GM23338 (cell line): Measurements from ENCODE around the gene TAF12. TPM values are rescaled to one million over a fixed set of nuclear protein-coding genes. Genes with fewer than 3 reads are reported as not detected.

Experiments
- ATAC-seq: fragments of 200-7000 bp; cut with Tn5 transposase; 3 replicates; pipeline ENCODE4 v1.9.1; 2020
- DNase-seq: peaks from one replicate; pipeline ENCODE4 v3.0.0-alpha.2; 2015; ENCODE audit warnings: low spot score
- H2AFZ ChIP-seq: fragments of 200-600 bp; sonication (generic); 2 replicates; pipeline ENCODE4 v1.8.0; 2016; ENCODE audit warnings: antibody characterized with exemption, mild to moderate bottlenecking, moderate library complexity
- H3F3A ChIP-seq: fragments of 200-600 bp; sonication (generic); replicated peaks from 2 replicates; pipeline ENCODE4 v1.8.0; 2017; ENCODE audit warnings: antibody characterized with exemption, mixed run types, low read depth
- H3K27ac ChIP-seq: fragments of 200-600 bp; sonication (generic); 2 replicates; pipeline ENCODE4 v1.6.1; 2016; ENCODE audit warnings: low read depth
- H3K27me3 ChIP-seq: fragments of 200-600 bp; sonication (generic); 2 replicates; pipeline ENCODE4 v1.8.0; 2016; ENCODE audit warnings: mild to moderate bottlenecking, mixed run types, moderate library complexity; ENCODE audit not compliant: insufficient read depth
- H3K36me3 ChIP-seq: fragments of 200-600 bp; sonication (generic); 2 replicates; pipeline ENCODE4 v1.8.0; 2016; ENCODE audit warnings: mild to moderate bottlenecking; ENCODE audit not compliant: insufficient read depth
- H3K4me1 ChIP-seq: fragments of 200-600 bp; sonication (generic); 2 replicates; pipeline ENCODE4 v1.8.0; 2016; ENCODE audit warnings: mild to moderate bottlenecking, moderate library complexity; ENCODE audit not compliant: insufficient read depth
- H3K4me2 ChIP-seq: fragments of 200-600 bp; sonication (generic); 2 replicates; pipeline ENCODE4 v1.7.1; 2017; ENCODE audit warnings: mixed run types
- H3K4me3 ChIP-seq: fragments of 200-600 bp; sonication (generic); 2 replicates; pipeline ENCODE4 v1.6.1; 2016; ENCODE audit warnings: mixed run types
- H3K79me2 ChIP-seq: fragments of 200-600 bp; sonication (generic); replicated peaks from 2 replicates; pipeline ENCODE4 v1.8.0; 2017; ENCODE audit warnings: mild to moderate bottlenecking; ENCODE audit not compliant: insufficient read depth
- H3K9me2 ChIP-seq: fragments of 200-600 bp; sonication (generic); 2 replicates; pipeline ENCODE4 v1.8.0; 2017; ENCODE audit not compliant: insufficient read depth
- H4K20me1 ChIP-seq: fragments of 200-600 bp; sonication (generic); replicated peaks from 2 replicates; pipeline ENCODE4 v1.8.0; 2017; ENCODE audit warnings: mild to moderate bottlenecking; ENCODE audit not compliant: insufficient read depth
- H3K27ac Mint-ChIP-seq: 2 replicates; pipeline ENCODE4 v1.8.0; 2020; ENCODE audit warnings: inconsistent platforms, mild to moderate bottlenecking, moderate library complexity, mixed read lengths
- H3K27me3 Mint-ChIP-seq: 3 replicates; pipeline ENCODE4 v1.8.0; 2022; ENCODE audit warnings: low read depth, mild to moderate bottlenecking, moderate library complexity, mixed read lengths, inconsistent platforms; ENCODE audit not compliant: insufficient read depth, poor library complexity
- H3K36me3 Mint-ChIP-seq: 3 replicates; pipeline ENCODE4 v1.8.0; 2021; ENCODE audit warnings: low read depth, mild to moderate bottlenecking, inconsistent platforms, moderate library complexity, mixed read lengths
- H3K4me1 Mint-ChIP-seq: 3 replicates; pipeline ENCODE4 v1.8.0; 2020; ENCODE audit warnings: mild to moderate bottlenecking, inconsistent platforms, mixed read lengths
- H3K4me3 Mint-ChIP-seq: 3 replicates; pipeline ENCODE4 v1.8.0; 2021; ENCODE audit warnings: moderate library complexity, mild to moderate bottlenecking, inconsistent platforms, mixed read lengths
- H3K9me3 Mint-ChIP-seq: 3 replicates; pipeline ENCODE4 v1.8.0; 2020; ENCODE audit warnings: moderate library complexity, mild to moderate bottlenecking, inconsistent platforms, mixed read lengths
- CREB1 ChIP-seq: fragments of 250-450 bp; sonication (Bioruptor Pico); IDR thresholded peaks from 2 replicates; pipeline ENCODE4 v1.5.0; 2020; ENCODE audit warnings: low read depth, mild to moderate bottlenecking, moderate library complexity
- EZH2 ChIP-seq: fragments of 200-600 bp; sonication (generic); IDR thresholded peaks from one replicate; pipeline ENCODE4 v1.8.0; 2017; ENCODE audit warnings: antibody characterized with exemption, mild to moderate bottlenecking, low read depth; ENCODE audit not compliant: unreplicated experiment
- EZH2phosphoT487 ChIP-seq: fragments of 200-600 bp; sonication (generic); IDR thresholded peaks from one replicate; pipeline ENCODE4 v1.8.1; 2018; ENCODE audit warnings: antibody characterized with exemption; ENCODE audit not compliant: unreplicated experiment
- JUNB ChIP-seq: IDR thresholded peaks from one replicate; pipeline ENCODE4 v1.6.1; 2016; ENCODE audit warnings: antibody characterized with exemption; ENCODE audit not compliant: unreplicated experiment
- NANOG ChIP-seq: IDR thresholded peaks from 2 replicates; pipeline ENCODE4 v1.6.1; 2016; ENCODE audit warnings: antibody characterized with exemption, borderline replicate concordance
- POLR2AphosphoS5 ChIP-seq: IDR thresholded peaks from 2 replicates; pipeline ENCODE4 v1.6.1; 2016; ENCODE audit warnings: antibody characterized with exemption, low read depth
- STAT1 ChIP-seq: IDR thresholded peaks from one replicate; pipeline ENCODE4 v1.6.1; 2016; ENCODE audit warnings: antibody characterized with exemption; ENCODE audit not compliant: unreplicated experiment
- ZNF114 ChIP-seq: fragments of 250-450 bp; sonication (Bioruptor Pico); IDR thresholded peaks from 2 replicates; pipeline ENCODE4 v1.5.0; 2020; ENCODE audit warnings: mild to moderate bottlenecking, moderate library complexity
- ZNF331 ChIP-seq: fragments of 250-450 bp; sonication (Bioruptor Pico); IDR thresholded peaks from 2 replicates; pipeline ENCODE4 v1.5.0; 2020; ENCODE audit warnings: low read depth, mild to moderate bottlenecking, moderate library complexity
- polyA plus RNA-seq: library from polyadenylated mRNA; unstranded; fragments of >200 nt; fragmentation: Nextera tagmentation; extraction: Ambion mirVana; gene quantifications from 2 replicates; pipeline ENCODE4 v1.2.1, GENCODE V29; 2016
- total RNA-seq: library from RNA; depleted of rRNA; stranded (reverse); fragments of >200 nt; shearing (Covaris generic); gene quantifications from 2 replicates; pipeline ENCODE4 v1.2.3, GENCODE V29; 2014
- TF ChIP-seq, protein P1 (sequence below), 2 experiments: fragments of 200-600 bp in 1 of 2; sonication (generic) in 1 of 2; conservative IDR thresholded peaks; 2 replicates each; pipeline versions ENCODE4 v1.5.1 to v1.6.1; 2016 to 2017; ENCODE audit warnings: antibody characterized with exemption in 2 of 2, low read depth in 2 of 2, mild to moderate bottlenecking in 2 of 2, moderate library complexity in 1 of 2
- TF ChIP-seq, protein P2 (sequence below): IDR thresholded peaks from 2 replicates; pipeline ENCODE4 v1.6.1; 2016; ENCODE audit warnings: antibody characterized with exemption
- TF ChIP-seq, protein P3 (sequence below): fragments of 250-450 bp; sonication (Bioruptor Pico); IDR thresholded peaks from 2 replicates; pipeline ENCODE4 v1.5.0; 2020; ENCODE audit warnings: mild to moderate bottlenecking, moderate library complexity
- TF ChIP-seq, protein P4 (sequence below): IDR thresholded peaks from one replicate; pipeline ENCODE4 v1.6.1; 2018; ENCODE audit warnings: antibody characterized with exemption; ENCODE audit not compliant: unreplicated experiment

TAF12 gene
- total and polyA plus RNA-seq, 2 experiments from 2014 or later, result 15.2 to 46.8 TPM

DNA sequence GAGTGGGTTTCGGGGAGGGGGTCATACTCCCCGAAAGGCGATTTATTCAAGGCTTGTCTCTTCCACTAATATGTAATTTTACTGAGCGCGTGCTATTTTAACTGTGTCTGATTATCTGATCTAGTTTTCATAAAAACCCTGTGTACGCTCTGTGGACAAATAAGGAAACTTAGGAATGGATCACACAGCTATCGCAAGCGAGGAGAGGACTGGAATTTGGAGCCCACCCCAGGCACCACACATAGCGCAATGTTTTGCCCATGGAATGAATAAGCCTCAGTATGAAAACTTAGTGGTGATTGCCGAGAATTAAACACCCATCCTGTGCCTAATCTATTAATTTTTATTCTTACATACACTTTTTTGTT lies 60.6 kb downstream of the TAF12 start:
- H3K4me3 ChIP-seq, result peak overlapping the region; percentile 100
- peaks cover 35% of the 10 kb centered on the region for H3K79me2 ChIP-seq
- H3K27me3 ChIP-seq, result peaks cover 4% of the 10 kb centered on the region; the same call in 1 of the 2 replicates
- no peaks in the 10 kb centered on the region for H3K9me3 Mint-ChIP-seq
- TF ChIP-seq EZH2, result no peak
- no peak for TF ChIP-seq CREB1 (CRISPR knock-in tag)
- TF ChIP-seq ZNF331 (CRISPR knock-in tag), result no peak
- TF ChIP-seq JUNB, result no peak
- TF ChIP-seq STAT1, result no peak
- TF ChIP-seq, protein P1, sequence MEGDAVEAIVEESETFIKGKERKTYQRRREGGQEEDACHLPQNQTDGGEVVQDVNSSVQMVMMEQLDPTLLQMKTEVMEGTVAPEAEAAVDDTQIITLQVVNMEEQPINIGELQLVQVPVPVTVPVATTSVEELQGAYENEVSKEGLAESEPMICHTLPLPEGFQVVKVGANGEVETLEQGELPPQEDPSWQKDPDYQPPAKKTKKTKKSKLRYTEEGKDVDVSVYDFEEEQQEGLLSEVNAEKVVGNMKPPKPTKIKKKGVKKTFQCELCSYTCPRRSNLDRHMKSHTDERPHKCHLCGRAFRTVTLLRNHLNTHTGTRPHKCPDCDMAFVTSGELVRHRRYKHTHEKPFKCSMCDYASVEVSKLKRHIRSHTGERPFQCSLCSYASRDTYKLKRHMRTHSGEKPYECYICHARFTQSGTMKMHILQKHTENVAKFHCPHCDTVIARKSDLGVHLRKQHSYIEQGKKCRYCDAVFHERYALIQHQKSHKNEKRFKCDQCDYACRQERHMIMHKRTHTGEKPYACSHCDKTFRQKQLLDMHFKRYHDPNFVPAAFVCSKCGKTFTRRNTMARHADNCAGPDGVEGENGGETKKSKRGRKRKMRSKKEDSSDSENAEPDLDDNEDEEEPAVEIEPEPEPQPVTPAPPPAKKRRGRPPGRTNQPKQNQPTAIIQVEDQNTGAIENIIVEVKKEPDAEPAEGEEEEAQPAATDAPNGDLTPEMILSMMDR (conservative IDR thresholded peaks at IDR 0.05; ENCODE audit: low read depth in 2 of 2), result no peak
- no peak for TF ChIP-seq EZH2phosphoT487
- TF ChIP-seq NANOG, result no peak
- TF ChIP-seq, protein P2, sequence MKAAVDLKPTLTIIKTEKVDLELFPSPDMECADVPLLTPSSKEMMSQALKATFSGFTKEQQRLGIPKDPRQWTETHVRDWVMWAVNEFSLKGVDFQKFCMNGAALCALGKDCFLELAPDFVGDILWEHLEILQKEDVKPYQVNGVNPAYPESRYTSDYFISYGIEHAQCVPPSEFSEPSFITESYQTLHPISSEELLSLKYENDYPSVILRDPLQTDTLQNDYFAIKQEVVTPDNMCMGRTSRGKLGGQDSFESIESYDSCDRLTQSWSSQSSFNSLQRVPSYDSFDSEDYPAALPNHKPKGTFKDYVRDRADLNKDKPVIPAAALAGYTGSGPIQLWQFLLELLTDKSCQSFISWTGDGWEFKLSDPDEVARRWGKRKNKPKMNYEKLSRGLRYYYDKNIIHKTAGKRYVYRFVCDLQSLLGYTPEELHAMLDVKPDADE, result no peak
- TF ChIP-seq, protein P3, sequence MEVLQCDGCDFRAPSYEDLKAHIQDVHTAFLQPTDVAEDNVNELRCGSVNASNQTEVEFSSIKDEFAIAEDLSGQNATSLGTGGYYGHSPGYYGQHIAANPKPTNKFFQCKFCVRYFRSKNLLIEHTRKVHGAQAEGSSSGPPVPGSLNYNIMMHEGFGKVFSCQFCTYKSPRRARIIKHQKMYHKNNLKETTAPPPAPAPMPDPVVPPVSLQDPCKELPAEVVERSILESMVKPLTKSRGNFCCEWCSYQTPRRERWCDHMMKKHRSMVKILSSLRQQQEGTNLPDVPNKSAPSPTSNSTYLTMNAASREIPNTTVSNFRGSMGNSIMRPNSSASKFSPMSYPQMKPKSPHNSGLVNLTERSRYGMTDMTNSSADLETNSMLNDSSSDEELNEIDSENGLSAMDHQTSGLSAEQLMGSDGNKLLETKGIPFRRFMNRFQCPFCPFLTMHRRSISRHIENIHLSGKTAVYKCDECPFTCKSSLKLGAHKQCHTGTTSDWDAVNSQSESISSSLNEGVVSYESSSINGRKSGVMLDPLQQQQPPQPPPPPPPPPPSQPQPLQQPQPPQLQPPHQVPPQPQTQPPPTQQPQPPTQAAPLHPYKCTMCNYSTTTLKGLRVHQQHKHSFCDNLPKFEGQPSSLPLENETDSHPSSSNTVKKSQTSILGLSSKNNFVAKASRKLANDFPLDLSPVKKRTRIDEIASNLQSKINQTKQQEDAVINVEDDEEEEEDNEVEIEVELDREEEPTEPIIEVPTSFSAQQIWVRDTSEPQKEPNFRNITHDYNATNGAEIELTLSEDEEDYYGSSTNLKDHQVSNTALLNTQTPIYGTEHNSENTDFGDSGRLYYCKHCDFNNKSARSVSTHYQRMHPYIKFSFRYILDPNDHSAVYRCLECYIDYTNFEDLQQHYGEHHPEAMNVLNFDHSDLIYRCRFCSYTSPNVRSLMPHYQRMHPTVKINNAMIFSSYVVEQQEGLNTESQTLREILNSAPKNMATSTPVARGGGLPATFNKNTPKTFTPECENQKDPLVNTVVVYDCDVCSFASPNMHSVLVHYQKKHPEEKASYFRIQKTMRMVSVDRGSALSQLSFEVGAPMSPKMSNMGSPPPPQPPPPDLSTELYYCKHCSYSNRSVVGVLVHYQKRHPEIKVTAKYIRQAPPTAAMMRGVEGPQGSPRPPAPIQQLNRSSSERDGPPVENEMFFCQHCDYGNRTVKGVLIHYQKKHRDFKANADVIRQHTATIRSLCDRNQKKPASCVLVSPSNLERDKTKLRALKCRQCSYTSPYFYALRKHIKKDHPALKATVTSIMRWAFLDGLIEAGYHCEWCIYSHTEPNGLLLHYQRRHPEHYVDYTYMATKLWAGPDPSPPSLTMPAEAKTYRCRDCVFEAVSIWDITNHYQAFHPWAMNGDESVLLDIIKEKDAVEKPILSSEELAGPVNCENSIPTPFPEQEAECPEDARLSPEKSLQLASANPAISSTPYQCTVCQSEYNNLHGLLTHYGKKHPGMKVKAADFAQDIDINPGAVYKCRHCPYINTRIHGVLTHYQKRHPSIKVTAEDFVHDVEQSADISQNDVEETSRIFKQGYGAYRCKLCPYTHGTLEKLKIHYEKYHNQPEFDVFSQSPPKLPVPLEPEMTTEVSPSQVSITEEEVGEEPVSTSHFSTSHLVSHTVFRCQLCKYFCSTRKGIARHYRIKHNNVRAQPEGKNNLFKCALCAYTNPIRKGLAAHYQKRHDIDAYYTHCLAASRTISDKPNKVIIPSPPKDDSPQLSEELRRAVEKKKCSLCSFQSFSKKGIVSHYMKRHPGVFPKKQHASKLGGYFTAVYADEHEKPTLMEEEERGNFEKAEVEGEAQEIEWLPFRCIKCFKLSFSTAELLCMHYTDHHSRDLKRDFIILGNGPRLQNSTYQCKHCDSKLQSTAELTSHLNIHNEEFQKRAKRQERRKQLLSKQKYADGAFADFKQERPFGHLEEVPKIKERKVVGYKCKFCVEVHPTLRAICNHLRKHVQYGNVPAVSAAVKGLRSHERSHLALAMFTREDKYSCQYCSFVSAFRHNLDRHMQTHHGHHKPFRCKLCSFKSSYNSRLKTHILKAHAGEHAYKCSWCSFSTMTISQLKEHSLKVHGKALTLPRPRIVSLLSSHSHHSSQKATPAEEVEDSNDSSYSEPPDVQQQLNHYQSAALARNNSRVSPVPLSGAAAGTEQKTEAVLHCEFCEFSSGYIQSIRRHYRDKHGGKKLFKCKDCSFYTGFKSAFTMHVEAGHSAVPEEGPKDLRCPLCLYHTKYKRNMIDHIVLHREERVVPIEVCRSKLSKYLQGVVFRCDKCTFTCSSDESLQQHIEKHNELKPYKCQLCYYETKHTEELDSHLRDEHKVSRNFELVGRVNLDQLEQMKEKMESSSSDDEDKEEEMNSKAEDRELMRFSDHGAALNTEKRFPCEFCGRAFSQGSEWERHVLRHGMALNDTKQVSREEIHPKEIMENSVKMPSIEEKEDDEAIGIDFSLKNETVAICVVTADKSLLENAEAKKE (CRISPR knock-in tag), result no peak
- no peak for TF ChIP-seq POLR2AphosphoS5
- no peak for TF ChIP-seq ZNF114
- TF ChIP-seq, protein P4, sequence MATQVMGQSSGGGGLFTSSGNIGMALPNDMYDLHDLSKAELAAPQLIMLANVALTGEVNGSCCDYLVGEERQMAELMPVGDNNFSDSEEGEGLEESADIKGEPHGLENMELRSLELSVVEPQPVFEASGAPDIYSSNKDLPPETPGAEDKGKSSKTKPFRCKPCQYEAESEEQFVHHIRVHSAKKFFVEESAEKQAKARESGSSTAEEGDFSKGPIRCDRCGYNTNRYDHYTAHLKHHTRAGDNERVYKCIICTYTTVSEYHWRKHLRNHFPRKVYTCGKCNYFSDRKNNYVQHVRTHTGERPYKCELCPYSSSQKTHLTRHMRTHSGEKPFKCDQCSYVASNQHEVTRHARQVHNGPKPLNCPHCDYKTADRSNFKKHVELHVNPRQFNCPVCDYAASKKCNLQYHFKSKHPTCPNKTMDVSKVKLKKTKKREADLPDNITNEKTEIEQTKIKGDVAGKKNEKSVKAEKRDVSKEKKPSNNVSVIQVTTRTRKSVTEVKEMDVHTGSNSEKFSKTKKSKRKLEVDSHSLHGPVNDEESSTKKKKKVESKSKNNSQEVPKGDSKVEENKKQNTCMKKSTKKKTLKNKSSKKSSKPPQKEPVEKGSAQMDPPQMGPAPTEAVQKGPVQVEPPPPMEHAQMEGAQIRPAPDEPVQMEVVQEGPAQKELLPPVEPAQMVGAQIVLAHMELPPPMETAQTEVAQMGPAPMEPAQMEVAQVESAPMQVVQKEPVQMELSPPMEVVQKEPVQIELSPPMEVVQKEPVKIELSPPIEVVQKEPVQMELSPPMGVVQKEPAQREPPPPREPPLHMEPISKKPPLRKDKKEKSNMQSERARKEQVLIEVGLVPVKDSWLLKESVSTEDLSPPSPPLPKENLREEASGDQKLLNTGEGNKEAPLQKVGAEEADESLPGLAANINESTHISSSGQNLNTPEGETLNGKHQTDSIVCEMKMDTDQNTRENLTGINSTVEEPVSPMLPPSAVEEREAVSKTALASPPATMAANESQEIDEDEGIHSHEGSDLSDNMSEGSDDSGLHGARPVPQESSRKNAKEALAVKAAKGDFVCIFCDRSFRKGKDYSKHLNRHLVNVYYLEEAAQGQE, result no peak
- peaks cover 19% of the 10 kb centered on the region for H3K4me1 ChIP-seq
- peak overlapping the region; percentile 96 for H2AFZ ChIP-seq
- H3K27me3 Mint-ChIP-seq, result peaks cover 24% of the 10 kb centered on the region
- H3K36me3 ChIP-seq, result peaks cover 39% of the 10 kb centered on the region
- peak overlapping the region; percentile 47; the same call in 1 of the 2 replicates for H3K27ac Mint-ChIP-seq
- H3K4me3 Mint-ChIP-seq, result peak overlapping the region; percentile 98
- ATAC-seq (peak; percentile 3), DNase-seq (no peak)
- H3K4me2 ChIP-seq, result peak overlapping the region; percentile 100
- H3K27ac ChIP-seq, result peak overlapping the region; percentile 76
- peaks cover 21% of the 10 kb centered on the region for H3K4me1 Mint-ChIP-seq
- H3F3A ChIP-seq, result peaks cover 43% of the 10 kb centered on the region
- H3K9me2 ChIP-seq, result no peaks in the 10 kb centered on the region
- peaks cover 44% of the 10 kb centered on the region for H3K36me3 Mint-ChIP-seq
- peaks cover 30% of the 10 kb centered on the region for H4K20me1 ChIP-seq
